Myocyte (in vitro differentiated cells): ENCODE data around the gene DCAF12. TPM values are rescaled to one million over a fixed set of nuclear protein-coding genes. Genes with fewer than 3 reads are reported as not detected.
"Not testable (repeated sequence)": the region's sequence is repeated elsewhere in the genome, so short reads cannot be mapped to it uniquely, and the experiment has no call there.

Experiments used
- DNase-seq: peaks from one replicate; pipeline ENCODE4 v3.0.0-alpha.2; 2012; ENCODE audit warnings: low read depth
- total RNA-seq: library from RNA; depleted of rRNA; stranded (reverse); fragments of >200 nt; gene quantifications from 2 replicates; pipeline ENCODE4 v1.2.3, GENCODE V29; 2014

Gene DCAF12
- total RNA-seq, 1 donor from 2014 or later: 36.9 TPM

GRCh38 chr9:34069831-34070230, 56.7 kb downstream of the DCAF12 start:
- no peak for DNase-seq

DNA sequence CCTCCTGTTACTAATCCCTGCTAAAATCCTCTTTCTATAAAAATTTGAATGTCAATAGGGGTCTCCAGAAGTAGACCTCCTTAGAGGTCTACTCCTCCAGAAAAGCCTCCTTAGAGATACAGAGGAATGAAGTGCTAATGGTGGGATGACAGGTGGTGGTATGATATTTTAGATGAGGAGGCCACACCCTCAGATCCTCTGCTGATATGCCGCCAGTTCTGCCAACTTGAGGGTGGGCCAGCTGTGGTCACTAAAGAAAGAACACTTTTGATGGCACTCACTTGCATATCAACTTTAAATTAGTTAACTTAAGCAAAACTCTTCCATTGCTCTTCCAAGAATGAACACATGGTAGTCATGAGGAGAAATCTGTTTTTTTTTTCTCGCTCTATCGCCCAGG, 61.0 kb downstream of the DCAF12 start:
- peak; percentile 37 for DNase-seq

DNA sequence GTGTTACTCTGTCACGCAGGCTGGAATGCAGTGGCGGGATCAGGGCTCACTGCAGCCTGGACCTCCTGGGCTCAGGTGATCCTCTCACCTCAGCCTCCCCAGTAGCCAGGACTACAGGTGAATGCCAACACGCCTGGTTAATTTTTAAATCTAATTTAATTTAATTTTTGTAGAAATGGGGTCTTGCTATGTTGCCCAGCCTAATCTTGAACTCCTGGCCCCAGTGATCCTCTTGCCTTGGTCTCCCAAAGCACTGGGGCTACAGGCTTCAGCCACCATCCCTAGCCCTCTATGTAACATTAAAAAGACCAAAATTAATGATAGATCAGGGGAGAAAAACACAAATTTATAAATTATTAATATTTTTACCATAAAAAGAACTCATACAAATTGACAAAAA, 66.5 kb downstream of the DCAF12 start:
- no peak for DNase-seq

DNA sequence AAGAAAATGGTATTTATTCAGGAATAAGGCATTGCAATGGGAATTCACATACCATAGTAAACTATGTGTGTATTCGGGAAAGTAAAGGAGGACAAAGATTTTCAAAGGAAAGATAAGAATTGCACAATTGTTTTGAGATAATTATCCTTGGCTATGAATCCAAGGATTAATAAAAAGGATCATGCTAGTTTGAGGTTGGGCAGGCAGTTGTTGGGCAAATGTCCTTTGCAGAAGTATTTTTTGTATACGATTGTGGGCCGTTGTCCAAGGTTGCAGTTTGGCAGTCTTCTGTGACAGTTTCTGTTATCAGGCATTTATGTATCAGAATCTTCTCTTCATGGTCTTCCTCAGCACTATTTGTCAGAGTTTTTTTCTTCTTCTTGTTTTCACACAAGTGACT, 67.2 kb downstream of the DCAF12 start:
- no peak for DNase-seq

DNA sequence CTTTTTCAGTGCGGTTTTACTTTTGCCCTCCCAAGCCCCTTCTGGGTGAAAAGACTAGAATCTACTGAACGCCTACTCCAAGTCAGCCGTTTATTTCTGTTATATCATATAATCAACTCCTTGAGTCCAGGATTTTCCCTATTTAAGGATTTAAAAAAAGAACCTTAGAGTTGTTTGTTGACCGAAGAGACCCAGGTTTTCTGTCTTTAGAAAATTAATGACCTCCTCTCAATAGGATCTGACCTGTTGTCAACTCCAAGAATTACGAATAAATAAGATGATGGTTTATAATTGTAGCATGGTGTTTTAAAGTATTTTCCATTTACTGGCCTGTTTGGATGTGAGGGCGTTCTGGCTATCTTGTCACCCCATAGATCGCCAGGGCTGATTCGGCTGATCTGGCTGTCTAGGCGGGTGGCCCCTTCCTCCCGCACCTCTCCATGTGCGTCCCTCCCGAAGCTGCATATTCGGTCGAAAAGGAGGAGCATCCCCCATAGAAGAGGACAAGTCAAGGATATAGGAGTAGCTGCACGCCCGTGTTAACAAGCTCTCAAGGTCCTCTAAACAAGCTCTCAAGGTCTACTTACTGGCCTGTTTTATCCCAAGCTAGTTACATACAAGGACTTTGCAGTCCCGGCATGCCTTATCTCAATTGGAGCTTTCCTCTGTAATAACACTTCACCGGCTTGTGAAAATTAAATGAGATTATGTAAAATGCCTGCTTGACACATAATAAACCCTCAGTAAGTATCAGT, 76.7 kb downstream of the DCAF12 start:
- no peak for DNase-seq

- peak; percentile 98 for DNase-seq
Measured at GRCh38 chr9:34048727-34049629, 77.5 kb downstream of the DCAF12 start, which contains the start of gene UBAP2. UBAP2 (minus strand) TSS chr9:34048887; CDS start chr9:34017148, 31,739 bp downstream.

DNA sequence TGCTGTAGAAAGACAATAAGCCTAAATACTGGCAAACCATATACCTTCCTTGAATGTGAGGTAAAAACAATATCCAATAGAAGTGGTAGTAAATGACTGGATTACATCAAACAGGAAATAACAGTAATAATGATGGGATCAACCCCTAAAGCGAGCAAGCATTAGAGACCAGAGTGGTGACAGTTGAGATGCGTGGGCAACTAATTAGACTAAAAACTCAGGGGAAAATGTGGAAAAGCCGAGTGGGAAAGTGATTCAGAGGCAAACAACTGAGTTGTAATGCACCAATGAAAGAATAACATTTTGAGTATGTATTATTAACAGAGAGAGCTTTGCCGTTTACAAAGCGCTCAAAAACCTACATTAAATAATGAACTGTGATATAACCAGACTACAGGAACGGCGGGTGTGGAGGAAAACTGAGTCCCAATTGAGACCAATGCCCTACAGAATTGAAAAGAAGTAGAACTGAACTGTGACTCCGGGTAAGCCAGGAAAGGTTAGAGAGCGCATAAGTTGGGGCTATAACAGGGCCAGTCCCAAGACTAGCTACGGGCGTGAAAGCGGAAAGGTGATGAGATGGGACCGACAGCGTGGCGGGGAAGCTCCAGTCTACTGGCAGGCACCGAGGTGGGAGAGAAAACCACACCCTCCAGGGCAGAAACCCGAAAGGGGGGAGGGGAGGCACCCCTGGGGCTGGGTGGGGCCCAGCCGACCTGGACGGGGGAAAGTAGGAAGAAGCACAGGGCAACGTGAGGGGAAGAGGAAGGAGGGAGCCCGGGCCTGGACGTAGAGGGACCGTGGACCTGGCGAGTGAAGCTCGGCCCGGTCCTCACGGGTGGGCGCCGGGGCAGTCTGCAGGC, 78.4 kb downstream of the DCAF12 start:
- no peak for DNase-seq

DNA sequence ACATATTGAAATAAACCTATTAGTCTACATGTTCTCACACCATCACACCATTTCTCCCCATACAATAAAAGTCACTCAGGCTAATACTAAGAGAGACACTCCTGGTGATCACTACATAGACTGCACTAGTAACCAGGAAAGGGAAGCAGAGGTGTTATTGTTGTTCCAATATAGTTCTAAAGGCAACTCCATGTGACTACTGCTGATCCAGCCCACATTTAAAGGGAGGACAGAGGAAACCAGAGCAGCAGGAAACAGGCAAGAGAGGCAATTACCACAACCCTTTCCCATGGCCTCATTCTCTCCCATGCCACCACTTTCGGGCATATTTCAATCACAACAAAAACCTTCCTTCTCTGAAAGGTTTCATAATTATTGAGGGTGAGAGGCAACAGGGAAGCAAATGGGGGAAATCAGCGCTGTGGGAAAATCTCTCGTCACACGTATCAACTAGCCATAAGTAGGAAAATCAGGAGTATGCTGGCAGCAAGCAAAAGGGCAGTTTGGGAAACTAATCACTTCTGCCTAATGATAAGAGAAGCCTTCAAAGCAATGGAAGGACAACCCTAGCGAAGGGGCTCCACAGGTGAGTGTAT, 79.6 kb downstream of the DCAF12 start:
- DNase-seq: no peak

- DNase-seq: no peak
Measured at GRCh38 chr9:34045903-34046302, 80.6 kb downstream of the DCAF12 start.

- not testable (repeated sequence) for DNase-seq
Measured at GRCh38 chr9:34042074-34042473, 84.4 kb downstream of the DCAF12 start.

DNA sequence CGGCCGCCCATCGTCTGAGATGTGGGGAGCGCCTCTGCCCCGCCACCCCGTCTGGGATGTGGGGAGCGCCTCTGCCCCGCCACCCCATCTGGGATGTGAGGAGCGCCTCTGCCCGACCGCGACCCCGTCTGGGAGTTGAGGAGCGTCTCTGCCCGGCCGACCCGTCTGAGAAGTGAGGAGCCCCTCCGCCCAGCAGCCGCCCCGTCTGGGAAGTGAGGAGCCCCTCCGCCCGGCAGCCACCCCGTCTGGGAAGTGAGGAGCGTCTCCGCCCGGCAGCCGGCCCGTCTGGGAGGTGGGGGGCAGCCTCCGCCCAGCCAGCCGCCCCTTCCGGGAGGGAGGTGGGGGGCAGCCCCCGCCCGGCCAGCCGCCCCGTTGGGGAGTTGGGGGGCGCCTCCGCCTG, 87.6 kb downstream of the DCAF12 start:
- DNase-seq: not testable (repeated sequence)

- peak; percentile 10 for DNase-seq
Measured at GRCh38 chr9:34037626-34038025, 88.9 kb downstream of the DCAF12 start.

GRCh38 chr9:34036625-34037024, 89.9 kb downstream of the DCAF12 start:
- no peak for DNase-seq

Other genes starting within 250 kb of the DCAF12 start
- gene UBAP2, start 77.8 kb downstream of the DCAF12 start, total RNA-seq: 14.0 and 14.1 TPM in 2 replicates
- gene UBAP1, start 52.3 kb upstream of the DCAF12 start, total RNA-seq: 28.6 and 30.5 TPM in 2 replicates
- 2.0 and 2.1 TPM in 2 replicates for gene KIF24, start 202.6 kb upstream of the DCAF12 start, total RNA-seq
- gene NUDT2, start 202.9 kb upstream of the DCAF12 start, total RNA-seq: 28.3 and 28.4 TPM in 2 replicates